ENCODE results near the gene SPDYE2. TPM values are rescaled to one million over a fixed set of nuclear protein-coding genes. Genes with fewer than 3 reads are reported as not detected.

The SPDYE2 gene
- total and polyA plus RNA-seq, 2 of the 13 experiments (the other 11 are each of a cell fraction or from before 2014, with no cell fraction given) = not detected

Other genes starting within 250 kb of the SPDYE2 start
- 0.07 TPM in 1 of 2 replicates, not detected in the other for gene SPDYE6, start 194.8 kb upstream of the SPDYE2 start, total RNA-seq (2016; rRNA removed; fragmentation: Illumina TruSeq; extraction: Trizol)
- gene SPDYE6, start 194.8 kb upstream of the SPDYE2 start, polyA plus RNA-seq (2011; rRNA removed) = not detected in 2 replicates
- 13.2 and 16.8 TPM in 2 replicates for gene PRKRIP1, start 154.9 kb upstream of the SPDYE2 start, total RNA-seq (2016; rRNA removed; fragmentation: Illumina TruSeq; extraction: Trizol)
- gene PRKRIP1, start 154.9 kb upstream of the SPDYE2 start, polyA plus RNA-seq (2011; rRNA removed) = 13.2 and 16.4 TPM in 2 replicates
- 6.0 and 6.1 TPM in 2 replicates for gene ORAI2, start 117.7 kb upstream of the SPDYE2 start, total RNA-seq (2016; rRNA removed; fragmentation: Illumina TruSeq; extraction: Trizol)
- 3.0 and 5.6 TPM in 2 replicates for gene ORAI2, start 117.7 kb upstream of the SPDYE2 start, polyA plus RNA-seq (2011; rRNA removed)
- gene ALKBH4, start 86.4 kb upstream of the SPDYE2 start, total RNA-seq (2016; rRNA removed; fragmentation: Illumina TruSeq; extraction: Trizol) = 8.7 and 8.8 TPM in 2 replicates
- 2.6 and 3.4 TPM in 2 replicates for gene ALKBH4, start 86.4 kb upstream of the SPDYE2 start, polyA plus RNA-seq (2011; rRNA removed)
- gene LRWD1, start 86.2 kb upstream of the SPDYE2 start, total RNA-seq (2016; rRNA removed; fragmentation: Illumina TruSeq; extraction: Trizol) = 14.5 and 16.3 TPM in 2 replicates
- 8.5 and 12.7 TPM in 2 replicates for gene LRWD1, start 86.2 kb upstream of the SPDYE2 start, polyA plus RNA-seq (2011; rRNA removed)
- gene POLR2J, start 72.3 kb upstream of the SPDYE2 start, total RNA-seq (2016; rRNA removed; fragmentation: Illumina TruSeq; extraction: Trizol) = 35.2 and 41.2 TPM in 2 replicates
- 62.1 and 71.4 TPM in 2 replicates for gene POLR2J, start 72.3 kb upstream of the SPDYE2 start, polyA plus RNA-seq (2011; rRNA removed)
- 0.48 and 0.82 TPM in 2 replicates for gene RASA4B, start 33.4 kb upstream of the SPDYE2 start, total RNA-seq (2016; rRNA removed; fragmentation: Illumina TruSeq; extraction: Trizol)
- 1.3 and 2.6 TPM in 2 replicates for gene RASA4B, start 33.4 kb upstream of the SPDYE2 start, polyA plus RNA-seq (2011; rRNA removed)
- gene UPK3BL2, start 7.5 kb upstream of the SPDYE2 start, total RNA-seq (2016; rRNA removed; fragmentation: Illumina TruSeq; extraction: Trizol) = 0.79 and 2.4 TPM in 2 replicates
- gene UPK3BL2, start 7.5 kb upstream of the SPDYE2 start, polyA plus RNA-seq (2011; rRNA removed) = 7.9 and 8.9 TPM in 2 replicates
- gene POLR2J3, start 21.4 kb downstream of the SPDYE2 start, total RNA-seq (2016; rRNA removed; fragmentation: Illumina TruSeq; extraction: Trizol) = 24.0 and 28.0 TPM in 2 replicates
- 34.2 and 36.5 TPM in 2 replicates for gene POLR2J3, start 21.4 kb downstream of the SPDYE2 start, polyA plus RNA-seq (2011; rRNA removed)
- gene RASA4, start 65.5 kb downstream of the SPDYE2 start, total RNA-seq (2016; rRNA removed; fragmentation: Illumina TruSeq; extraction: Trizol) = 0.59 and 1.1 TPM in 2 replicates
- gene RASA4, start 65.5 kb downstream of the SPDYE2 start, polyA plus RNA-seq (2011; rRNA removed) = 1.6 and 3.2 TPM in 2 replicates
- gene UPK3BL1, start 91.6 kb downstream of the SPDYE2 start, total RNA-seq (2016; rRNA removed; fragmentation: Illumina TruSeq; extraction: Trizol) = 3.5 and 6.3 TPM in 2 replicates
- 13.8 and 20.5 TPM in 2 replicates for gene UPK3BL1, start 91.6 kb downstream of the SPDYE2 start, polyA plus RNA-seq (2011; rRNA removed)
- gene SPDYE2B, start 99.1 kb downstream of the SPDYE2 start, total RNA-seq (2016; rRNA removed; fragmentation: Illumina TruSeq; extraction: Trizol) = not detected in 2 replicates
- gene SPDYE2B, start 99.1 kb downstream of the SPDYE2 start, polyA plus RNA-seq (2011; rRNA removed) = not detected in 2 replicates
- 0.22 and 1.6 TPM in 2 replicates for gene POLR2J2, start 120.4 kb downstream of the SPDYE2 start, total RNA-seq (2016; rRNA removed; fragmentation: Illumina TruSeq; extraction: Trizol)
- gene POLR2J2, start 120.4 kb downstream of the SPDYE2 start, polyA plus RNA-seq (2011; rRNA removed) = 2.7 and 2.8 TPM in 2 replicates
- gene FAM185A, start 197.8 kb downstream of the SPDYE2 start, total RNA-seq (2016; rRNA removed; fragmentation: Illumina TruSeq; extraction: Trizol) = 11.6 and 12.9 TPM in 2 replicates
- gene FAM185A, start 197.8 kb downstream of the SPDYE2 start, polyA plus RNA-seq (2011; rRNA removed) = 5.0 and 5.4 TPM in 2 replicates